Neural progenitor cell (in vitro differentiated cells): Measurements from ENCODE around the gene MEIS2. TPM values are rescaled to one million over a fixed set of nuclear protein-coding genes. Genes with fewer than 3 reads are reported as not detected.
A peak's percentile ranks its signal among the peaks of the same experiment; 100 is the strongest.

Source experiments
- DNase-seq: peaks from one replicate; pipeline ENCODE4 v3.0.0-alpha.2; 2016; ENCODE audit warnings: low spot score
- H2AFZ ChIP-seq: fragments of 200-600 bp; sonication (generic); replicated peaks from 2 replicates; pipeline ENCODE4 v1.6.1; 2016; ENCODE audit warnings: antibody characterized with exemption
- H3F3A ChIP-seq: fragments of 200-600 bp; sonication (generic); 2 replicates; pipeline ENCODE4 v1.6.1; 2016; ENCODE audit warnings: antibody characterized with exemption, low read depth
- H3K27ac ChIP-seq: fragments of 200-600 bp; sonication (generic); 2 replicates; pipeline ENCODE4 v1.5.1; 2016; ENCODE audit warnings: mild to moderate bottlenecking
- H3K27me3 ChIP-seq: fragments of 200-600 bp; sonication (generic); 2 replicates; pipeline ENCODE4 v1.6.1; 2016; ENCODE audit warnings: mild to moderate bottlenecking, moderate library complexity
- H3K36me3 ChIP-seq: fragments of 200-600 bp; sonication (generic); 2 replicates; pipeline ENCODE4 v1.5.1; 2016
- H3K4me1 ChIP-seq: fragments of 200-600 bp; sonication (generic); 2 replicates; pipeline ENCODE4 v1.6.1; 2016; ENCODE audit warnings: mixed run types
- H3K4me2 ChIP-seq: fragments of 200-600 bp; sonication (generic); 2 replicates; pipeline ENCODE4 v1.6.1; 2016
- H3K4me3 ChIP-seq: fragments of 200-600 bp; sonication (generic); 2 replicates; pipeline ENCODE4 v1.5.1; 2016
- H3K79me2 ChIP-seq: fragments of 200-600 bp; sonication (generic); 2 replicates; pipeline ENCODE4 v1.6.1; 2016; ENCODE audit warnings: low read depth
- H3K9ac ChIP-seq: fragments of 200-600 bp; sonication (generic); 2 replicates; pipeline ENCODE4 v1.6.1; 2016
- H3K9me3 ChIP-seq: fragments of 200-600 bp; sonication (generic); 2 replicates; pipeline ENCODE4 v1.5.1; 2016; ENCODE audit warnings: low read depth
- H4K20me1 ChIP-seq: fragments of 200-600 bp; sonication (generic); 2 replicates; pipeline ENCODE4 v1.6.1; 2016; ENCODE audit warnings: low read depth
- H3K27ac Mint-ChIP-seq: 3 replicates; pipeline ENCODE4 v1.8.0; 2021; ENCODE audit warnings: mixed read lengths
- H3K27me3 Mint-ChIP-seq: 2 replicates; pipeline ENCODE4 v1.8.0; 2022; ENCODE audit warnings: low read depth, mild to moderate bottlenecking, inconsistent platforms, moderate library complexity, mixed read lengths; ENCODE audit not compliant: insufficient read depth
- H3K36me3 Mint-ChIP-seq: 3 replicates; pipeline ENCODE4 v1.8.0; 2021; ENCODE audit warnings: mixed read lengths
- H3K4me1 Mint-ChIP-seq: 3 replicates; pipeline ENCODE4 v1.8.0; 2021; ENCODE audit warnings: mixed read lengths
- H3K4me3 Mint-ChIP-seq: 3 replicates; pipeline ENCODE4 v1.8.0; 2021; ENCODE audit warnings: mild to moderate bottlenecking, moderate library complexity, mixed read lengths
- H3K9me3 Mint-ChIP-seq: 3 replicates; pipeline ENCODE4 v1.8.0; 2020; ENCODE audit warnings: mixed read lengths
- EZH2 ChIP-seq: fragments of 200-600 bp; sonication (generic); IDR thresholded peaks from 2 replicates; pipeline ENCODE4 v1.6.1; 2017; ENCODE audit warnings: antibody characterized with exemption, mild to moderate bottlenecking, moderate library complexity
- EZH2phosphoT487 ChIP-seq: fragments of 200-600 bp; sonication (generic); IDR thresholded peaks from 2 replicates; pipeline ENCODE4 v1.6.1; 2017; ENCODE audit warnings: antibody characterized with exemption
- total RNA-seq: library from RNA; depleted of rRNA; stranded (reverse); fragments of >200 nt; gene quantifications from 2 replicates; pipeline ENCODE4 v1.2.3, GENCODE V29; 2015; ENCODE audit warnings: low replicate concordance
- TF ChIP-seq, protein P1 (sequence below): fragments of 200-600 bp; sonication (generic); IDR thresholded peaks from 2 replicates; pipeline ENCODE4 v1.5.1; 2017; ENCODE audit warnings: antibody characterized with exemption, mild to moderate bottlenecking

MEIS2 gene
- total RNA-seq, 1 donor from 2014 or later, result 18.3 TPM

DNA sequence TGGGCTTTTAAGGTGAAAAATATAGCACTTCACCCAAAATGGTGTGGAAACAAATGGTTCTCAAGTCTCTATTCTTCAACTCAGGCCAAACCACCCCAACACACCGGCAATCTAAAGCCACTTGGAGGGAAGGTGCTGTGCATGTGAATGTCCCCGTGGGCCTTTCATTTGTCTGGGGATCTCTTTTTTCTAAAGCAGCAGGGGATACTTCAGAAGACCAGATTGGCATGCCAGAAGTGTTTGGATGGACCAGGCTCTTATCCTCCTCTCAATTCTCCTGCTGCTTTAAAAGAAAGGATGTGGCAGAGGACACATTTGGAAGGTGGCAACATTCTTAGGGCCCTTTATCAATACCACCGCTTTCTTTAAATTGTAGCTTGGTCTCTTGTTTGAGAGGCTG, 193.1 kb downstream of the MEIS2 start:
- Mint-ChIP-seq H3K4me1 (peaks cover 19% of the 10 kb centered on the region), H3K36me3 (no peaks in the 10 kb centered on the region), H3K27ac (no peak overlapping the region), H3K4me3 (no peak overlapping the region), H3K27me3 (peaks cover 3% of the 10 kb centered on the region), H3K9me3 (no peaks in the 10 kb centered on the region)
- Histone ChIP-seq H3K4me3 (no peak overlapping the region), H3K79me2 (no peaks in the 10 kb centered on the region), H3F3A (peaks cover 36% of the 10 kb centered on the region), H3K36me3 (no peaks in the 10 kb centered on the region), H2AFZ (no peak overlapping the region), H3K4me1 (peaks cover 67% of the 10 kb centered on the region), H3K9me3 (no peaks in the 10 kb centered on the region), H3K9ac (no peak overlapping the region), H4K20me1 (no peaks in the 10 kb centered on the region), H3K4me2 (peak overlapping the region; percentile 60), H3K27me3 (no peaks in the 10 kb centered on the region), H3K27ac (peak overlapping the region; percentile 85)
- DNase-seq, result peak; percentile 75
- TF ChIP-seq EZH2 (no peak), EZH2phosphoT487 (no peak)
- TF ChIP-seq, protein P1, sequence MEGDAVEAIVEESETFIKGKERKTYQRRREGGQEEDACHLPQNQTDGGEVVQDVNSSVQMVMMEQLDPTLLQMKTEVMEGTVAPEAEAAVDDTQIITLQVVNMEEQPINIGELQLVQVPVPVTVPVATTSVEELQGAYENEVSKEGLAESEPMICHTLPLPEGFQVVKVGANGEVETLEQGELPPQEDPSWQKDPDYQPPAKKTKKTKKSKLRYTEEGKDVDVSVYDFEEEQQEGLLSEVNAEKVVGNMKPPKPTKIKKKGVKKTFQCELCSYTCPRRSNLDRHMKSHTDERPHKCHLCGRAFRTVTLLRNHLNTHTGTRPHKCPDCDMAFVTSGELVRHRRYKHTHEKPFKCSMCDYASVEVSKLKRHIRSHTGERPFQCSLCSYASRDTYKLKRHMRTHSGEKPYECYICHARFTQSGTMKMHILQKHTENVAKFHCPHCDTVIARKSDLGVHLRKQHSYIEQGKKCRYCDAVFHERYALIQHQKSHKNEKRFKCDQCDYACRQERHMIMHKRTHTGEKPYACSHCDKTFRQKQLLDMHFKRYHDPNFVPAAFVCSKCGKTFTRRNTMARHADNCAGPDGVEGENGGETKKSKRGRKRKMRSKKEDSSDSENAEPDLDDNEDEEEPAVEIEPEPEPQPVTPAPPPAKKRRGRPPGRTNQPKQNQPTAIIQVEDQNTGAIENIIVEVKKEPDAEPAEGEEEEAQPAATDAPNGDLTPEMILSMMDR, result no peak

DNA sequence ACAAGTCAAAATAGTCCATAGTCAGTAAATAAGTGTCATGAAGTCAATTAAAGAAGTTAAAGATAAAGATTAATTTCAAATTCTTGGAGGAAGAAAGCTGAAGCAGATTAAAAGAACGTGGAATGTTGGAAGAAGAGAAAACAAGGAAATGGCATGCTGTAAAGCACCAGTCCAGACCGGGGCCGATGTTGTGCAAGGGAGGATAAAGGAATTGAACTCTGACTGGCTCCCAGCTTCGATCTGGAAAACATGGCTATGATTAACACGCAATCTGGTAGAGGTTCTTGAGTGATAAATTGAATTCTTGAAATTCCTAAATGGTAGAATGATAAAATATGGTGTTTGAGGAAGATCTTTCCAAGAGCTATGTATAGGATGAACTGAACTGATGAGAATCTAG, 194.4 kb downstream of the MEIS2 start:
- Histone ChIP-seq H3K4me1 (peaks cover 57% of the 10 kb centered on the region), H3F3A (peaks cover 33% of the 10 kb centered on the region), H2AFZ (no peak overlapping the region), H3K4me2 (peak overlapping the region; percentile 60), H3K27ac (peak overlapping the region; percentile 85), H3K9ac (no peak overlapping the region), H4K20me1 (peaks cover under 1% of the 10 kb centered on the region), H3K79me2 (no peaks in the 10 kb centered on the region), H3K27me3 (no peaks in the 10 kb centered on the region), H3K4me3 (no peak overlapping the region), H3K36me3 (no peaks in the 10 kb centered on the region), H3K9me3 (no peaks in the 10 kb centered on the region)
- Mint-ChIP-seq H3K36me3 (no peaks in the 10 kb centered on the region), H3K4me1 (peaks cover 7% of the 10 kb centered on the region), H3K27me3 (peaks cover 4% of the 10 kb centered on the region), H3K4me3 (no peak overlapping the region), H3K27ac (no peak overlapping the region), H3K9me3 (no peaks in the 10 kb centered on the region)
- TF ChIP-seq, protein P1, result no peak
- no peak for TF ChIP-seq EZH2phosphoT487
- TF ChIP-seq EZH2, result no peak
- DNase-seq, result peak; percentile 33

DNA sequence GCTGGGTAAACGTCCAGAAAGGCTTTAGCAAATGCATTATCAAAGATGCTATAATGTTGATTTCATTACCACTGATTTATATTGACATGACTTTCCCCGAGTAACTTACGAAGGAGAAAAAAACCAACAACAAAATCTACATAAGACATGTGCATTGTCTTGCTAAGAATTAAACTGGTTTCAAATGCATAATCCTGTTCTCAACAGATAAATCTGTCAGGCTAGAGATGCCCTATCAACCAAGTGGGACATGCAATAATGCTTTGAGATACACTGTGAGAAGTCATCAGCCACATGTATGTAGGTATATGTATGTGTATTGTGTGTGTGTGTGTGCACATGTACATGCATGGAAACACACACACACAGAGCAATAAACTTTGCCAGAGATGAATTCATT, 195.6 kb downstream of the MEIS2 start:
- H3K27me3 Mint-ChIP-seq, result peaks cover 4% of the 10 kb centered on the region
- Histone ChIP-seq H3K9me3 (no peaks in the 10 kb centered on the region), H3K4me3 (no peak overlapping the region), H3K4me2 (no peak overlapping the region), H4K20me1 (peaks cover 3% of the 10 kb centered on the region), H3K27ac (no peak overlapping the region), H3K4me1 (peaks cover 67% of the 10 kb centered on the region), H3K9ac (no peak overlapping the region), H3F3A (peaks cover 33% of the 10 kb centered on the region), H3K36me3 (no peaks in the 10 kb centered on the region), H3K27me3 (no peaks in the 10 kb centered on the region), H3K79me2 (no peaks in the 10 kb centered on the region), H2AFZ (no peak overlapping the region)
- H3K4me3 Mint-ChIP-seq, result no peak overlapping the region
- H3K4me1 Mint-ChIP-seq, result peaks cover 15% of the 10 kb centered on the region
- TF ChIP-seq EZH2phosphoT487 (no peak), EZH2 (no peak)
- TF ChIP-seq, protein P1, result no peak
- no peak for DNase-seq
- no peaks in the 10 kb centered on the region for H3K36me3 Mint-ChIP-seq
- H3K9me3 Mint-ChIP-seq, result no peaks in the 10 kb centered on the region
- no peak overlapping the region for H3K27ac Mint-ChIP-seq
